GM19238 (cell line): ENCODE measurements around the gene PLD1.
"Not testable (repeated sequence)": the region's sequence is repeated elsewhere in the genome, so short reads cannot be mapped to it uniquely, and the experiment has no call there.

ENCODE experiments used
- DNase-seq: peaks from one replicate; pipeline ENCODE4 v3.0.0; 2011; ENCODE audit warnings: low spot score; ENCODE audit not compliant: insufficient read length

PLD1 gene

DNA sequence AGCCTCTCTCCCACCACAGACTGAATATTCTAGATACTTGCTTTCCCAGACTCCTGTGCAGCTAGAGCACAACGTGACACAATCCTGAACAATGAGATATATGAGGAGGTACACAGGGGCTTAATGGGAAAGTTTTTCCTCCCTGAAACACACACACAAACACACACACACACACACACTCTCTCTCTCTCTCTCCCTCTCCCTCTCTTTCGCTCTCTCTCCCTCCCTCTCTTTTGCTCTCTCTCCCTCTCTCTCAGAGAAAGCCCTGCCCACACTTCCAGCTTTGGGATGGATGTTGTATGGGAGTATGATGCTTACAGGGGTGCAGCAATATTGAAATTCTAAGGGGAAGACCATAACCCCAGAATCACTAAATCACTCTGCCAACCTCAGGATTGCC lies 110.1 kb downstream of the PLD1 start:
- no peak for DNase-seq

DNA sequence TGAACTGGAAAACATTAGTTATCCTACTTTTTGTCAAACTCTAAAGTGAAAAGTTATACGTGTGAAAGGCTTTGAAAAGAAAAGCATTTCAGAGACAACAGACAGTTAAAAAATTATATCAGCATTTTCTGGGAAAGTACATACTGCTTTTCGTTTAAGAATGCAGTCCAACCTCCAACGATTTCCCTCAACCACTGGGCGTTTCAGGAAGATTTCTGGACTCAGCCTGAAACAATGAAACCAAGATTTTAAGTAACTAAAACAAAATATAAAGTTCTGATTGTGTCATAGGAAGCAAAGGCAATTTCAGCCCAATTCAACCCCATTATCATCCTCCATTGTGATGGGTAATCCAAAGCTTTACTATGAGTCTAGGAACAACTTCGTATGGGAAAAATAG lies 110.7 kb downstream of the PLD1 start:
- no peak for DNase-seq

DNA sequence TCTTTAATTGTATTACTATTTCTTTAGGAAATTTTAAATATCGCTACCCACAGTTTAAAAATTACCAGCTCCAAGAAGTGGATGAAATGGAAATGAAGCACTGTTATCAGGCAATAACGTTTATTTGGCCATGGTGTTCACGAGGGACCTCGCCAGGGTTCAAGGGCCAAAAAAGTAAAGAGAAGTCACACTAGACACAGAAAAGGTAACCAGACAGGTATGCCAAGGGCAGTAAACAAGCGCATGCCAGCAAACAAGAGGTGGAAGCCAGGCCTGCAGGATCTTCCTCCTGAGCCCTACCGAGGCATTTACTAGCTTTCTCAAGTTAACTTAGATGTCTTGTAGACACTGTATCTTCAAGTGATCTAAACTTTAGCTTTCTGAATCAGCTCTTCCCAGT lies 113.5 kb downstream of the PLD1 start:
- no peak for DNase-seq

DNA sequence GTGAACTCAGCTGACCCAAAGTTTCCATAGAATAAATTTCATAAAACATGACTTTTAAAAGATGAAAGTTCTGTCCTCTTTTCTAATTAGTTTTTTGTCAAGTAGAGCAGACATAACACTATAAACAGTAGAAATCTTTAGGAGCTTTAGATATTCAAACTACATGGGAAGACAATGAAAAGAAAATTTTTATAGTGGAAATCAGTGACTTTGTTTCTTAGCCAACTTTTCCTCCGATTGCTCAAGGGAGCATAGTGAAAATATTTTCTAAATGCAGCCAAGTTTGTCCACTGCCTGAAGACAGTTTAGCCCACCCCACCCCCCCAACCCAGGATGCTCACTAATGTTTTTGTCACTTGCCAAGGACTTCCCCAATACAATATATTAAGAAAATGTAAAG lies 114.9 kb downstream of the PLD1 start:
- no peak for DNase-seq

DNA sequence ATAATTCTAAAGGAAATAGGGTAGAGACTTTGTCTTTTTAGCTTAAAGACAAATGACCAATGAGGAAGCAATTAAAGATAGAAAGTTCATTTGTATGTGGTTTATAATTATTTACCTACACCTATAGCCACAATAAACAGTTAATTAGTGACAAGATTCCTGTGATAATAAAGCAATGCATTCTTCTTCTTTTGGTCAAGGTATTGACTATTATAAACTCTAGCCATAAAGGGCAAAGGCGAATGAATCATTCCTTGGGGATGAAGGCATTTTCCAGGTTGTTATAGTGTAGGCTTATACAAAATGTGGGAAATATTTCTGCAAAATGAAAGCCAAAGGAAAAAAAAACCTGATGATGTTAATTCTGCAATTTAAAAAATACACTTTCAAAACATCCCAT lies 115.4 kb downstream of the PLD1 start:
- no peak for DNase-seq

DNA sequence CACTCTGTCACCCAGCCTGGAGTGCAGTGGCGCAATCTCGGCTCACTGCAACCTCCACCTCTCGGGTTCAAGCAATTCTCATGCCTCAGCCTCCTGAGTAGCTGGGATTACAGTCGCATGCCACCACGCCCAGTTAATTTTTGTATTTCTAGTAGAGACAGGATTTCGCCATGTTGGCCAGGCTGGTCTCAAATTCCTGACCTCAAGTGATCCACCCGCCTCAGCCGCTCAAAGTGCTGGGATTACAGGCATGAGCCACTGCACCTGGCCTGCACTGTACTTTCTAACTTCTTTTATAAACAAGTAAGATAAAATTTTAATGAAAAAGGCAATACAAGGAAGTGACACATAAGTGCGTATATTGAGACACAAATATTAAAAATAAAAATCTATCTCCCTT lies 117.7 kb downstream of the PLD1 start:
- not testable (repeated sequence) for DNase-seq

DNA sequence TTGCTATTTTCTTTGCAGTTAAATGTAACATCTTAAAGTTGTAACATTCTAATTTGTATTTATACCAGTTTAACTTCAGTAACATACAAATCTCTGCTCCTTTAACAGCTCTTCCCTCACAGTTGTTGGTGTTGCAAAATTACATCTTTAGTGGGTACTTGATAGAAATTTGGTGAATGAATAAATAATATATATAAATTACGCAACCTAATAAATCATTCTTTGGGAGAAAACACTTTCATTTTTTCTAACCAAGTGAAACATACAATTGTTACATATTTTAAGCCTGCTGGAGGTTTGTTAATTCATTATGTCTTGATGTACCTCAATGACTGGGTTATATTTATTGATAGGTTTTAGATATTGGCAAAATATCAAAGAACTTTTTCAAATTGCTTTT lies 118.8 kb downstream of the PLD1 start:
- no peak for DNase-seq

DNA sequence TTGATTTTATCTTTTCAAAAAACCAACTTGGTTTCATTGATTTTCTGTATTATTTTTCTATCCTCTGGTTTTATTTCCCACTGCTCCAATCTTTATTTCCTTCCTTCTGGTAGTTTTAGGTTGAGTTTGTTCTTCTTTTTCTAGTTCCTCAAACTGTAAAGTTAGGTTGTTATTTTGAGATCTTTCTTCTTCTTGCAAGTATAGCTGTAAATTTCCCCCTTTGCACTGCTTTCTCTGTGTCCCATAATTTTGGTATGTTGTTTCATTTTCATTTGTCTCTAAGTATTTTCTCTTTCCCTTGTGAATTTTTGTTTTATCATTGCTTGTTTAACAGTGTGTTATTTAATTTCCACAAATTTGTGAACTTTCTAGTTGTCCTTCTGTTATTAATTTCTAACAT lies 120.0 kb downstream of the PLD1 start:
- no peak for DNase-seq

DNA sequence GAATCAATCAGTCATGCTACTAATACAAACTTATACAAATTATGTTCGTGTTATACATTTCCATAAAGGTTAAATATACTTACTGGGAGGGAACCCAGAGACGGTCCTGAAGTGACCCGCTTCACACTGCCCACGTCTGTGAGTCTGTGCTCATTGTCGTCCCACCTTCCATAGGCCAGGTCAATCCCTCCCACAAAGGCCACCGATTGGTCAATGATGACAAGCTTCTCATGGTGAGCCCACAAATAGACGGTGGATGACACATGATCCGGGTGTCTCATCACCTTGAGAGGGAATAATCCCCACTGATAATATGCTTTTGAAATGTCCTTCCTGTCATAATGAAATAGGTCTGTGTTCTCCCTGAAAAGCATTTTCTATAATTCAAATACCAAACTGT lies 121.7 kb downstream of the PLD1 start:
- DNase-seq: no peak

DNA sequence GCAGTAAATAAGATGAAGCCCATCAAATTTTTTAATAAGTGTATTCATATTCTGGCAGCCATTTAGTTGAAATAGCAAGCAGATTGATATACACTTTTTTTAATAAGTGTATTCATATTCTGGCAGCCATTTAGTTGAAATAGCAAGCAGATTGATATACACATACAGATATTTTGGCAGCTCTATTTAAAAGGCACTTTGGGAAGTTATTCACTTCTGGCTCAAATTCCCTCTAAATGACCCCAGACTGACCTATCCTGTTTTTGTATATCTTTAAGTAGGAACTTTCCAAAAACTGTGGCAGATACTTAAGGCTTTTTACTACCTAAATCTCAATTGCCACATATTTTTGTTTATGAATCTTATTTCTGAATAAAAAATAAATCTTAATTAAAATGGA lies 122.3 kb downstream of the PLD1 start:
- no peak for DNase-seq

DNA sequence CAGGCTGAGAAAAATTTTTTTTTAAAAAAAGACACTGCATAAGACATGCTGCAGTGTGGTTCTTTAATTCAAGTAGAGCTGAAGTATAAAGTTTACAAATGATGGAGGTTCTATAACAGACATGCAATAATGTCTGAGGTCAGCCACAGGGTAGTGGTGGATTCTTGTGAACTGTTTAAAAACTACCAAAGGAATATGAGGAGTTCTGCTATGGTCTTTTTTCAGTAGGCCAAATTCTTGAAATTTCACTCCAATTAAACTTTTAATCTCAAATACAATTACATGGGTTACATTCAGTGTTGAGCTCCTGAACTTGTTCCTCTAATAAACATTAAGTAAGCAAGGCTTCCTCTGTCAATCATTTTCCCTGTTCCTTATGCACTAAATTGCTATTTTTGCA lies 122.7 kb downstream of the PLD1 start:
- no peak for DNase-seq

DNA sequence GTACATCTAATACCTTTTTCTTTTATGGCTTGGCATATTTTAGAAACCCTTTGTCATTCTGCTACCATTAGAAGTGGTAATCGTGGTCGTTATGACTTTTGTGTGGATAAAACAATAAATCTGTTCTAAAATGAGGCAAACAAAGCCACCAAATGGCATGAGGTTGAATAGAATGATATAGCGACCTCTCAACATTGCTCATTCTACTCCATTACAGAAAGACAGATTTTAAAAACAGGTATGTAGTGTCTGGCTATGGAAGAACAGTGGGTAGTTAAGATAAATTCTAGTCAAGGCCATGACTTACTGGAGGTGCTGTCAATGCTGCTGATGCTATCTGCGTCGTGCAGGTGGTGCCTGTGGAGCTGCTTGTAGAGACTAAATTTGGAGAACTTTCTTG lies 123.2 kb downstream of the PLD1 start:
- no peak for DNase-seq

DNA sequence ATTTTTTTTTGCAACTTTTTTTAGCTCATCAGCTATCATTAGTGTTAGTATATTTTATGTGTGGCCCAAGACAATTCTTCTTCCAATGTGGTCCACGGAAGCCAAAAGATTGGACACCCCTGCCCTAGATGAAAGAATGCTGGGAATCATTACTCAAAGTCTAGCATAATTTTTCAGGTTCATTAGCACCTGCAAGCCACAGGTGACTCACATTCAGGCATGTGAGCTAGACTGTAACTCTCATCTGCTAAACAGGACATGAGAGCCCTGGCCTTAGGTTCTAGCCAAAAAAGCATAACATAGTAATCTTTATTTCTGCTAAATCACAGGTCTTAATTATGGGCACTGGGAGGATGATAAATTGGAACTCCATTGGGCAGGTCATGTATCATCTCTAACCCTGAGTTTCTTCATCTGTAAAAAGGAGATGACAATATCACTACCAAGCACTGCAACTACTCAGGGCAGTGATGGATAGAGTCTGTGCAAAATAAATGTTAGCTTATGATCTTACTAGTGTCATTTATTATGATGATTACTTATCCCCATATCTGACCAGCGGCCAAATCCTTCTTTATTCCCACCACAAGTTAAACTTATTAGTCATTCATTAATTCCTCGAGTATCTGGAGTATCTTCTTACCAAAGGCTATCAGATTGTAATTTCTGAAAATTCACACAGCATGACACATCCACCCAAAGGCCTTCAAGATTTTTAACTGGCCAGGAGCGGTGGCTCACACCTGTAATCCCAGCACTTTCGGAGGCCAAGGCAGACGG lies 125.0 kb downstream of the PLD1 start:
- no peak for DNase-seq

DNA sequence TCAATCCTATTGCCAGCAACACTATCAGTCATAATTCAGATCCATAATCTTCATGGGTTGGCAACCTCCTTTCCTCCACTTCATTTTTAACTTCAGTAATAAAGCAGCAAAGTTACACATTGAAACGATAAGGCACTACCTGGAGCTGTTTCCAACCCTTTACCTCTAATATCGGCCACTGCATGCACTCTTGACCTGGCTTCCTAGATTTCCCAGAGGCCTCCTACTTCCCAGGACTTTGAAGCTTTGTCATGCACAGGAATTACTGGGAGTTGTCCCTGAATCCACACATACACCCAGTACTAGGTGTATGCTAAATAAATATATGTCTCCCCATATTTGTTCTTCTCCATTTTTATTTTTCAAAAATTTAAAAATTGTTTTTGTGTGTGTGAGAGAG lies 126.1 kb downstream of the PLD1 start:
- no peak for DNase-seq

DNA sequence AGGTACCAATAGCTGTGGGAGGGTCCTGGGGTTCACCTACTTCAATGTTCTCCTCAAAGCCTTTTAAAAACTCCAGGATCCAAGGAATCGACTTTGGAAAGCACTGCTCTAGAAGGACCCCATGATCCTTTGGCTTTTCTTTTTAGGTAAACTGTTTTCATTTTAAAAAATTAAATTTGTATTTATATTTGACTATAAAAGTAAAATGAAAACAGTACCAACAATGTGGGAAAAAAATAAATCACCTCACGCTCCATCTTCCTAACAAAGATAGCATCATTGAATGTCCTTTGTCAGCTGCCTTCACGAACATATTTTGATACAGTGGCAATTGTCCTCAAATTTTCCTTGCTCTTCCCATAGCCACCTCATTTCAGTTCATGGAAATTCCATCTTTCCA lies 127.5 kb downstream of the PLD1 start:
- no peak for DNase-seq

DNA sequence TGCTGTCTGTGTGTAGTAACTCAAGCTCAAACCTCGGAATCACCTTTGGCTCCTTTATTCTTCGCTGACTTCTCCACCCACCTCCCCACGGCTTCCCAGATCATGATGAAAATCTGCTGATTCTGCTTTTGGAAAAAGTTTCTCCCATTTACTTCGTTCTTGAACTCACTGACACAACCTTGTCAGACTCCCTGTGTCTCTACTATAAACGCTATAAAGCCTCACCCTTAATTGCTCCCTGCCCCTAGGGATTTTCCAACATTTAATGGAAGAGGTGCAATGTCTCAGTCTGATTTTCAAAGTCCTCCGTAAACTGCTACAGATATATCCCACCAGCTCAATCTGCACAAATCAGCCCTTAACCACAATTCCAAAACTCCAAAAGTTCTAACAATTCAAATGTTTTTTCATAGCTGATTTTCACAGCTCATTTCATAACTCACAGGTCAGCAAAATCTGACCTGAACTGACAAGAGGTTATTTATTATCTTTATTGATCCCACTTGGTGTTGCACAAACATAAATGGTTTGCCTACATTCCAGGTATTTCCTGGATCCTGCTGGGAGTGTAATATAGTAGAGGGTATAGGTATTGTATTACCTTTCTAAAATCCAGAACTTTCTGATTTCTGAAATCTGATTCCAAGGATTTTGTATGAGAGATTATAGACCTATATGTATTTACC lies 129.4 kb downstream of the PLD1 start:
- DNase-seq: no peak

DNA sequence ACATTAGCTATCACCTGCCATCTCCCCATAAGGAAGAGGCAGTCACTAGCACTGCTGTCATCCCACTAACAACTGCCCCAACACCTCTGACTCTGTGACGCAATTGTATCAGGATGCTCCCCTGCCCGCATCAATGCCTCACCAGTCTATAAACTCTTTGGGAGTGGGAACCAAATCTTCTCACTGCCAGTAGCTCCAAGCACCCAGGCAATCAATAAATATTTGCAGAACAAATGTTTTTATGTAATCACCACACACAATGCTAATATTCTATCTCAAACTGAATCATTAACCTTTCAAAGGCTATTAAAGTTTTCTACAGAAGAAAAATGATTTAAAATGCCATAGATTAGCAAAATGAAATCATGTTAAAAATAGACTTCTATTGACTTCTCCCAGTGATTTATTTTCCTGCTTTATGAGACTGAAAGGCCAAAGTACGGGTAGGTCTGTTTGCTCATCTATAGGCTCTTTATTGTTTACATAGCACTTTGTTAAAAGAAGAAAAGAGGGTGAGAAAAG lies 131.3 kb downstream of the PLD1 start:
- no peak for DNase-seq

DNA sequence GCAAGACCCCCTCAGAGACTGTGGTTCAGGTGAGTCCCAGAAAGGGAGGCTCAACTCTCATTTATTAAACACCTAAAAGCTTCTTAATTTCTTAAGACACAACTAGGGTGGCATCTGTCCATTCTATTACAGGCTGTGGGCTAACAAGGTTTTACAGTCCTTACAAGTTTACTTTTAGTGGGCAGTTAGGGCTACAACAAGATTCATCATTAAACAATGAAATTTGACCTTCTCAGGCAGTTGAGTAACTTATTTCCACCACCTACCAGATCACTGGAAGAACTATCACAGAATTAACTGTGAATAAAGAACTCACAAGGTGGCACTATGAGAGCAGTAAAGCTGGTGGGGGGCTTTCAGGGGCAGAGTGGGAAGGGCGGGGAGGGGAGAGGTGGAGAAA lies 132.6 kb downstream of the PLD1 start:
- no peak for DNase-seq

DNA sequence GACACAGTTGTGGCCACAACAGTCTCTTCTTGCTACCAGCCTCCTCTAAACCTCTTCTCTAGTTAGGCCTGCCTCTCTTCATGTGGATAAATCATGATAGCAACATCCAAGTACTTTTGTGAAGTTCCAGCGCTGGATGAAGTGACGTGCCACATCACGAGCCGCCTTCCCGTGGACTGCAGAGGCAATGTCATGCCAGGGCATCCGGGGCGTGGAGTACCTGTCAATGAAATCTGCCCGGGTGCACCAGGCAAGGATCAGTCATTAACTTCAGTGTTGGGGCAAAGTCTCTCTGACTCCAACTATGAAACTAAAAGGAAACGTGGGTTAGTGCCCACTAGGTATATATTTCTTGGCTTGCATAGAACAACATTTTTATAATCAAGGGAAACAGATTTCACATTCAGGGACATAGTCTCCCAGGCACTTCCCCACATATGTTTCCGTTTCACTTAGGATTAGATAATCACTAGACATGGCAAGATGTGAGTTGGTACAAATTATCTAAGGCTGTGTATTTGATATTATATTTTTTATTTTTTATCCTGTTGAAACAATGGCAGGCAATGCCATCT lies 133.6 kb downstream of the PLD1 start:
- DNase-seq: no peak

DNA sequence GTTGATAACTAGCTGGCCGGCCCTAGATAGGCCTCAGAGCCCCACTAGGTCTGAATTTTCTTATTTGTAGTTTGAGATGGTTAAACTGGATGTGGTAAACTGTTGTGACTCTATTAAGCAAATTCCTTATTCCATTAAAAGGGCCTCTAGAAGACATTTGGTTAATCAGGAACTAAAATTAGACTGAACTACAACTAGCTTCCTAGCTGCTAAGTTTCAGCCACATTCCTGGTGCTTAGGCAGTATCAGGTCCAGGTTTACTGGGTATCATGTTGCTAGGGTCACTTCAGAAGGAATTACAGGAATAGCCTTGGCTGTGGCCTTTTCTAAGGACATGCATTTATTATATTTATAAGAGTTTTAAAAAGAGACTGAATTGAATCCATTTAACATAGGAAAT lies 136.3 kb downstream of the PLD1 start:
- DNase-seq: no peak

DNA sequence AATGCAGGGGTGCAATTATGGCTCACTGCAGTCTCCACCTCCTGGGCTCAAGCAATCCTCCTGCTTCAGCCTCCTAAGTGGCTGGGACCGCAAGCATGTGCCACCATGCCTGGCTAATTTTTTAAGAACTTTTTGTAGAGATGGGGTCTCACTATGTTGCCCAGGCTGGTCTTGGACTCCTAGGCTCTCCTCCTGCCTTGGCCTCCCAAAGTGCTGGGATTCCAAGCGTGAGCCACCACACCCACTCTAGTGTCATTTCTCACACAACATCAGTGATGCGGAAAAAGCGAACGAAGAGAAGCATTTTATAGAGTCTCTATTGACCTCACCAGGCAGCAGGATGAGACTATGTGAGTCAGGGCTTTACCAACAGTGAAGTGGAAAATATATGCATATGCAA lies 137.7 kb downstream of the PLD1 start:
- no peak for DNase-seq

DNA sequence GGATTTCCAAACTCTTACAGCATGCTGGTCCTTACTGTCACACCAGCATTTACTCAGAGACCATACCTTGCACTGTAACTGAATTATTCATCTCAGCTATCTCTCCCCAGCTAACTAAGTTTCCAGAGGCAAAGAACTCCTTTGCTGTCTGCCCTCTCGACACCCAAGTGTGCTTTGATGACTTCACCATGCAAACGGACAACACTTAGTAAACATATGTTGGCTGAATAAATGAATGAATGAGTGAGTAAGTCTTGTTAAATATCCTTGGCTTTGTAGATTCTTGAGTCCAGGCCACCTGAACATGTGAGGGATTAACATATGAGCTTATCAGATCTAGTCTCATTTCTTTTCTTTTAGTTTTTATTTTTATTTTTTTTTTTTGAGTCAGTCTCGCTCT lies 138.2 kb downstream of the PLD1 start:
- no peak for DNase-seq

DNA sequence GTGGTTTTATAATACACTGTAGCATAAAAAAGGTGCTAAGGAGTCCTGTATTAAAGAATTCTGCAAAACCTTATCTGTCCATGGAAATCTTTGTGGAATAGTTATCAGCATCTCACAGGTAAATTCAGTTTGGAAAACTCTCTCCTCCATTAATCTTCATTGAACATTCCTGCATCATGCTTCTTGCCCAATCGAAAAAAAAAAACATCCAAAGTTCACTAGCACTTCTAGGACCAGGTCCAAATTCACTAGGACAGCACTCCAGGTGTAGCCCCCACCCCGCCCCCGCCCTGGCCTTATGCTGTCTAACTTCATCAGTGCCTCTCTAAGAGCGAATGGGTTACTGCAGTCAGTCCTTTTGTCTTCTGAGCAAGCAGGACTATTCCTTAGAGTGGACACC lies 138.6 kb downstream of the PLD1 start:
- DNase-seq: no peak
